KMS-11 (cell line): ENCODE data around the gene DUSP8.
"Not testable (repeated sequence)": the region's sequence is repeated elsewhere in the genome, so short reads cannot be mapped to it uniquely, and the experiment has no call there.

Experiments
- H2AFZ ChIP-seq: fragments of 200-600 bp; sonication (generic); 2 replicates; pipeline ENCODE4 v1.6.1; 2016; ENCODE audit warnings: antibody characterized with exemption, mixed run types, low read depth
- H3K27ac ChIP-seq: fragments of 200-600 bp; sonication (generic); 2 replicates; pipeline ENCODE4 v1.6.1; 2016; ENCODE audit warnings: mild to moderate bottlenecking, mixed run types
- H3K27me3 ChIP-seq: fragments of 200-600 bp; sonication (generic); 2 replicates; pipeline ENCODE4 v1.6.1; 2017; ENCODE audit warnings: mild to moderate bottlenecking, low read depth, mixed run types, moderate library complexity; ENCODE audit not compliant: insufficient read depth
- H3K36me3 ChIP-seq: fragments of 200-600 bp; sonication (generic); 2 replicates; pipeline ENCODE4 v1.6.1; 2017; ENCODE audit warnings: mild to moderate bottlenecking, mixed run types; ENCODE audit not compliant: insufficient read depth
- H3K4me1 ChIP-seq: fragments of 200-600 bp; sonication (generic); 2 replicates; pipeline ENCODE4 v1.6.1; 2016; ENCODE audit warnings: mild to moderate bottlenecking, low read depth, mixed run types; ENCODE audit not compliant: poor library complexity, severe bottlenecking
- H3K4me2 ChIP-seq: fragments of 200-600 bp; sonication (generic); 2 replicates; pipeline ENCODE4 v1.7.0; 2016; ENCODE audit warnings: mild to moderate bottlenecking, mixed run types
- H3K4me3 ChIP-seq: fragments of 200-600 bp; sonication (generic); IDR thresholded peaks from 2 replicates; pipeline ENCODE4 v1.6.1; 2017; ENCODE audit warnings: low read depth, low read length, mixed read lengths; ENCODE audit not compliant: insufficient read depth
- H3K79me2 ChIP-seq: fragments of 200-600 bp; sonication (generic); 2 replicates; pipeline ENCODE4 v1.6.1; 2016; ENCODE audit warnings: low read depth, mixed run types; ENCODE audit not compliant: insufficient read depth
- H3K9ac ChIP-seq: fragments of 200-600 bp; sonication (generic); 2 replicates; pipeline ENCODE4 v1.6.1; 2016; ENCODE audit warnings: mild to moderate bottlenecking, mixed run types
- H4K20me1 ChIP-seq: fragments of 200-600 bp; sonication (generic); 2 replicates; pipeline ENCODE4 v1.6.1; 2016; ENCODE audit warnings: mild to moderate bottlenecking, mixed run types; ENCODE audit not compliant: insufficient read depth
- TF ChIP-seq, protein P1 (sequence below): fragments of 200-600 bp; sonication (generic); conservative IDR thresholded peaks from 2 replicates; pipeline ENCODE4 v1.6.1; 2017; ENCODE audit warnings: low read depth, mild to moderate bottlenecking, antibody characterized with exemption, low read length, moderate library complexity, mixed read lengths

DUSP8 gene

DNA sequence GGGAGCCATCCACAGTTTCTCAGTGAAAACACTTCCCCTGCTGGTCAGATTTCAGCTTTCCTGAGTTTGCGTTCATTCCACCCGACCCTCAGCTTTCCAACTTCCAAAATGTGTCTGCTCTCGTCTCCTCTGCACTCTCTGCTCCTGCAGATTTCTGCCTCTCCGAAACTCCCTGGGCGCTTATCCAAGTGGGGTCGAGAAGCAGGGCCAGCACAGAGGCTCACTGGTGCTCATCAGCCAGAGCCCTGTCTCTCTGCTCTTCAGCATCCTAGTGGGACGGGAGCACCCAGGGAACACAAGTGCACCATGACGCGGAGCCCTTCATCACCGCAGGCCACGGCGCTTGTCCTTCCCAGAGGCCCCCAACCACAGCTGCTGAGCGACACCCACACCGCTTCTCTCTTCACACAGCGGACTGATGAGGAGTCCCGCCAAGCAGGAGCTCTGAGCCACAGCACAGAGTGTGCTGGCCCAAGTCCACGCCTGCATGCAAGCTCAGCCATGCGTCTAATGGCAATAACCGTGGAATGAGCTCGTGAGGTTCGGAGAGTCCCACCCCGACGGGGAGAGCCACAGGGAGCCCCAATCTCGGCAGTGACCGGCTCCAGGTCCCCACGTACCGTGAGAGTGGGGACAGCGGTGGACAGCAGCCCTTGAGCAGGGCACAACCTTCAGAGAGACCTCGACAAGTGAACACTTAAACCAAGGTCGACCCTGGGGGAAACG lies 57.6 kb downstream of the DUSP8 start:
- H3K36me3 ChIP-seq = no peaks in the 10 kb centered on the region
- H3K4me2 ChIP-seq = no peak overlapping the region
- no peaks in the 10 kb centered on the region for H3K27me3 ChIP-seq
- H4K20me1 ChIP-seq = no peaks in the 10 kb centered on the region
- no peaks in the 10 kb centered on the region for H3K4me1 ChIP-seq
- no peaks in the 10 kb centered on the region for H3K79me2 ChIP-seq
- no peak overlapping the region for H3K4me3 ChIP-seq
- no peak overlapping the region for H3K27ac ChIP-seq
- H2AFZ ChIP-seq = no peak overlapping the region
- TF ChIP-seq, protein P1, sequence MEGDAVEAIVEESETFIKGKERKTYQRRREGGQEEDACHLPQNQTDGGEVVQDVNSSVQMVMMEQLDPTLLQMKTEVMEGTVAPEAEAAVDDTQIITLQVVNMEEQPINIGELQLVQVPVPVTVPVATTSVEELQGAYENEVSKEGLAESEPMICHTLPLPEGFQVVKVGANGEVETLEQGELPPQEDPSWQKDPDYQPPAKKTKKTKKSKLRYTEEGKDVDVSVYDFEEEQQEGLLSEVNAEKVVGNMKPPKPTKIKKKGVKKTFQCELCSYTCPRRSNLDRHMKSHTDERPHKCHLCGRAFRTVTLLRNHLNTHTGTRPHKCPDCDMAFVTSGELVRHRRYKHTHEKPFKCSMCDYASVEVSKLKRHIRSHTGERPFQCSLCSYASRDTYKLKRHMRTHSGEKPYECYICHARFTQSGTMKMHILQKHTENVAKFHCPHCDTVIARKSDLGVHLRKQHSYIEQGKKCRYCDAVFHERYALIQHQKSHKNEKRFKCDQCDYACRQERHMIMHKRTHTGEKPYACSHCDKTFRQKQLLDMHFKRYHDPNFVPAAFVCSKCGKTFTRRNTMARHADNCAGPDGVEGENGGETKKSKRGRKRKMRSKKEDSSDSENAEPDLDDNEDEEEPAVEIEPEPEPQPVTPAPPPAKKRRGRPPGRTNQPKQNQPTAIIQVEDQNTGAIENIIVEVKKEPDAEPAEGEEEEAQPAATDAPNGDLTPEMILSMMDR = no peak
- no peak overlapping the region for H3K9ac ChIP-seq

DNA sequence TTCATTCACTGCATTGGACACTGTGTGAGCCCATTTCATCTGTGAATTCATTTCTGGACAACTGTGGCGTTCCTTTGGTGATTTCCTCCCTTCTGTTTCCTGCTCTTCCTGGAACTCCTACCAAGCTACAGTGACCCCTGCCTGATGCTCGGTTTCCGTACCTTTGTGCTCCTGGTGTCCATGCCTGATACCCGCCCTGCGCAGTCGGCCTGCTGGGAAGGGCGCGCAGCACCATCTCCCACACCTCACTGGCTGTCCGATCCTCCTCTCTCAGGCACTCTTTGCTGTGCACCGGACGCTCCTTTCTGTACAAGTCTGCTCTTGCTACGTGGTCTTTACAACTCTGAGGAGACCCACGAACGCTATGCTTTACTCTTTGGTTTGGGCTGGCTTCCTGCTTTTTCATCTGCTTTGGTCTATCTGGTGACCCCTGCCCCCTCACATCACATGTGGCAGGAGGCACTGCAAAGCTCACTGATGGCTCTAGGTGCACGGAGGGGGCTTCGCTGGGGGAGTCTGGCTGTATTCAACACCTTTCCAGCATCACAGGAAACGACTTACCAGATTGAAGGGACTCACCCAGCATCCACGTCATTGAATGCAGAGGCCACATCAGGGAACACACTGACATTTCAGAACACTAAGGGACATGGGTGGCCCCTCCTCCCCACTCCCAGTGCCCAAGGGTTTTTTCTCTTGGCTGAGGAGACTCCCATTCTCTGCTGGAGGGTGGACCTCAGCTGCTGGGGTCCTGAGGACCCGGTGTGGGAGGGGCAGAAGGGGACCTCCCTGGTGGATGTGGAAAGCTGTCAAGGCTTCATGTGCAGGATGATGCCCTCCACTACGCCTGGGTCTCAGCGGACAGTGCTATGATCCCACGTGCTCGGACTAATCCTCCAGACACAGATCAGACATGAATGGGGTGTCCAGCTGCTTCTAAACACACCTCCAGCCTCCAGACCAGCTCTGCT lies 58.5 kb downstream of the DUSP8 start:
- no peaks in the 10 kb centered on the region for H3K27me3 ChIP-seq
- no peak overlapping the region for H3K9ac ChIP-seq
- no peaks in the 10 kb centered on the region for H3K4me1 ChIP-seq
- H3K79me2 ChIP-seq = no peaks in the 10 kb centered on the region
- H3K27ac ChIP-seq = no peak overlapping the region
- H3K36me3 ChIP-seq = no peaks in the 10 kb centered on the region
- no peak overlapping the region for H3K4me2 ChIP-seq
- no peaks in the 10 kb centered on the region for H4K20me1 ChIP-seq
- H2AFZ ChIP-seq = no peak overlapping the region
- TF ChIP-seq, protein P1 = no peak
- H3K4me3 ChIP-seq = no peak overlapping the region

DNA sequence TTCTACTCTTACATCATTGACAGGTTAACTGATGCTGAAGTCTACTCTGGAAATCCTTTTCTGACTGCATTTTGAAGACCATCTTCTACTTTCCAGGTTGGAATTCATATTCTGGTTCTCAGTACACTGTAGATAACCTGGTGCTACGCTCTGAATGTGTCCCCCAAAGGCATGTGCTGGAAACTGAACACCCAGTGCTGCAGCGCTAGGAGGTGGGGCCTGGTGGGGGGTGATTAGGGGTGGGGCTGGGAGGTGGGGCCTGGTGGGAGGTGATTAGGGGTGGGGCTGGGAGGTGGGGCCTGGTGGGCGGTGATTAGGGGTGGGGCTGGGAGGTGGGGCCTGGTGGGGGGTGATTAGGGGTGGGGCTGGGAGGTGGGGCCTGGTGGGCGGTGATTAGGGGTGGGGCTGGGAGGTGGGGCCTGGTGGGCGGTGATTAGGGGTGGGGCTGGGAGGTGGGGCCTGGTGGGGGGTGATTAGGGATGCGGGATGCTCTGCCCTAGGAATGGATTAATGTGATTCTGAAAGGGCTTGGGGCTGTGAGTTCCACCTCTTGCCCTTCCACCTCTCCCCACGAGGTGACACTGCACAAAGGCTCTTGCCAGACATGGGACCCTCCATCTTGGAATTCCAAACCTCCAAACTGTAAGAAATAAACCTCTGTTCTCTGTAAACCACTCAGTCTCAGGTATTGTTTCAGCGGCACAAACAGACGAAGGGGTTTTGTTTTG lies 59.4 kb downstream of the DUSP8 start:
- not testable (repeated sequence) for H3K9ac ChIP-seq, H2AFZ ChIP-seq, H3K4me3 ChIP-seq, H3K4me2 ChIP-seq, H3K27me3 ChIP-seq, H3K79me2 ChIP-seq, H3K36me3 ChIP-seq, H4K20me1 ChIP-seq, H3K27ac ChIP-seq, H3K4me1 ChIP-seq

DNA sequence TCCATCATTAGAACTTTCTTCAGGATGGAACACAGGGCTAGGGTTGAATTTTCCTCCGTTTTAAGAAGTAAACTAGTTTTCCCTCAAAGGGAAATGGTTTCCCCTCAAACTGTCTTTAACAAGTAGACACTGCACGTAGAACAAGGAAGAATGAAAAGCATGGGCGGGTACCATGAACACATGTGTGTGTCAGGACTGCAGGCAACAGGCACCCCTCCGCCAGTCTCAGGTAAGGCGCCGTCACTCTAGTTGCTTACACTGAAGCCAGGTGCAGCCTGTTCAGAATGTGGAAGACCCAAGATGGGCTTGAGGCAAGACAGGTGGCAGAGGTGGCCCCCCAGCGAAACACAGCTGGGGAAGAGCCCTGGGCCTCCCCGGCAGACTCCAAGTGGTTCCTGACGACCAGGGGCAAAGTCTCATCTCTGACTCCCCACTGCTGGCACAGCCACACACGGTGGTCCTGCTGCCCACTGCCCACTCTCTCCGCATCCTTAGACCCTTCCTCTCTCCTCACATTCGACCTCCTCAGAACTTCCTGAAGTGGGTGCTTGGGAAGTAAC lies 60.1 kb downstream of the DUSP8 start:
- H3K36me3 ChIP-seq = no peaks in the 10 kb centered on the region
- no peak overlapping the region for H3K4me2 ChIP-seq
- H3K9ac ChIP-seq = no peak overlapping the region
- H3K4me3 ChIP-seq = no peak overlapping the region
- H3K27ac ChIP-seq = no peak overlapping the region
- H2AFZ ChIP-seq = no peak overlapping the region
- no peaks in the 10 kb centered on the region for H3K79me2 ChIP-seq
- TF ChIP-seq, protein P1 = no peak
- no peaks in the 10 kb centered on the region for H4K20me1 ChIP-seq
- no peaks in the 10 kb centered on the region for H3K4me1 ChIP-seq
- no peaks in the 10 kb centered on the region for H3K27me3 ChIP-seq
